RPMI7951 (cell line): ENCODE data around the gene AHI1. TPM values are rescaled to one million over a fixed set of nuclear protein-coding genes. Genes with fewer than 3 reads are reported as not detected.

Source experiments
- DNase-seq: peaks from one replicate; pipeline ENCODE4 v3.0.0-alpha.2; 2012; ENCODE audit warnings: low read depth
- total RNA-seq: library from RNA; depleted of rRNA; stranded (reverse); fragments of >200 nt; shearing (Covaris generic); gene quantifications from 2 replicates; pipeline ENCODE4 v1.2.3, GENCODE V29; 2014

Gene AHI1
- total RNA-seq, 1 experiment from 2014 or later: 22.9 TPM

DNA sequence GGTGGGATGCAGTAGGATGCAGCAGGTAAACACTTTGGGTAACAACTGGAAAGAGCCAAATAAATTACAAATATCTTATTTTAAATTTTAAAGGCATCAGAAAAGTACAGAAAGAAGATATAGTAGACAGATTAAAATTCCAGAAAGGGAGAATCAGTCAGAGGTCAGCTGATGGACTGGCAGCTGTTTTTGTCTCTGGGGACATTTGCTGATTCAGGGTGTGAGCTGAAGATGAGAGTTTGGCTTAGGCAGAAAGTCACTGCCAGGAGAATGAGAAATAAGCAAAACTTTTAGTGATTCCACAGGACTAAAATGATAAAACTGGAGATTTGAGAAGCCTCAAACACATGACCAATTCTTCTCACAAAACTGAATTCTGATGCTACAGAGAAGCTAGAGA, 39.5 kb downstream of the AHI1 start:
- no peak for DNase-seq

DNA sequence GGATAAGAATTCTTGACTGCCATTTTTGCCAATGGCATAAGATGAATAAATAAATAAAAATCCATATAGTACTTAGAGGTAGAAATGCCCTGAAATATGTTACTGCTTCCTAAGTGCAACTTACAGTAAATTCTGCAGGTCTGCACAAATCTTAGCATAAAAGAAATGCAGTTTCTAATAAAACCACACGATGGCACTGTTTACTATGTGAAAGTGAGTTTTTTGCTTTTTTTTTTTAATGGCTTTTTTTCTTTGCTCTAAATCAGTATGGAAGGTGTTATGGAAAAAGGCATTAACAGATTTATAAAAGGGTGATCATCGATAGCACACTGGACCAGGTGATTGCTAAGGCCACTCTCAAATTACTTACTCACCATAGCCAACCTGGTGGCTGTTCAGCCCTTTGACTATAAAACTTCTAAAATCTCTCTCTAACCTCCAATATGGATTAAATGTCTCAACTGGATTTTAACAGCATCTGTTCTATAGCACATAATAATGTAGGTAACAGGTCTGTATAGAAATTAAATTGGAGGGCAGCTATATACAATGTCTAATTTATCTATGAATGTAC, 45.8 kb downstream of the AHI1 start:
- DNase-seq: peak; percentile 37

- no peak for DNase-seq
These were observed 48.3 kb downstream of the AHI1 start for GRCh38 chr6:135449246-135449645.

DNA sequence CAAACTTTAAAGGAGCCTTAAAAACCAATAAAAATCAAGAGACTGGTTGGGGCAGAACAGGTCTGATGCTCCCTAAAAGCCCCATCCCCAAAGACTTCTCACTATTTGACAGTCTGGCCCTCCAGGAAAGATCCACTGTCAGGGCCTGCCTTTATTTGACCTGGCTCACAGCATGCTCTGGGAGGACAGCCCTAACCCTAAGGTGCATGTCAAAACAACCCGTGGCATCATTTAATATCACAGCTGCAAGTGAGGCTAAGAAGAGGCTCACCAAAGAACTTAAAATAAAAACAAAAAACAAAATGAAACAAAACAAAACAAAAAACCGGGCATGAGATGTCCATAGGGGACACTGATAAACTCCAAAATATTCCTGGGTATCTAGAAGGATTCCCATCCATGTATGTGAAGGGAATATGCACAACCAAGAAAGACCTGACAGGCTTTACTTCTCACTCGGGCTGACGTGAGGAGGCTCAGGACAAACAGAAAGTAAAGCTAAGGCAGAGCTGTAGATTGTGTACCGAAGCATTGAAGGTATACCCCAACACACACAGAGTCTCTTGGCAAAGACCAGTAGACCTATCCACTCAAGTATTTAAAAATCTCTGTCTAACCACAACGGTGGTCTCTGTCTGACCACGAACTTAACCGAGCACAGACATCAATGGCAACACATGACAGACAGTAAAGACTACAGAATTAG, 57.3 kb downstream of the AHI1 start:
- no peak for DNase-seq

GRCh38 chr6:135439549-135439948, 58.0 kb downstream of the AHI1 start:
- DNase-seq: no peak

GRCh38 chr6:135438907-135439535, 58.5 kb downstream of the AHI1 start:
- DNase-seq: peak; percentile 10

DNA sequence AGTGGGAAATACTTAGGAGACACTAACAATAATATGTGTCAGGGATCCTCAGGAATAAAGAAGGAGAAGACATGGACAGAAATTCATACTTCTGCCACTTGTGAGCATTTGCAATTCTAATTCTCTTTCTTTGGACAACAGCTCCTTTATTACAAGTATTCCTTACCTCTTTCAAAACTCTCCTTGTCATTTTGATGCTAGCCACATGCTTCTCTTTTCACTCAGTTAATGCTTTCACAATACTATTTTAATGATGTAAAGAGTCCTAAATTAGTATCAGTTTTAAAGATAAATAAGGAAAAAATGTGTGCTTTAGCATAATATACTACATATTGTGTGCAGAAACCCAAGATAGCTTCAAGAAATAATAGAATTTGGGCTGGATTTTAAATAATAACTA, 62.5 kb downstream of the AHI1 start:
- DNase-seq: no peak

GRCh38 chr6:135434095-135434494, 63.4 kb downstream of the AHI1 start:
- DNase-seq: no peak

- DNase-seq: no peak
These were observed 69.5 kb downstream of the AHI1 start for GRCh38 chr6:135428078-135428477.

GRCh38 chr6:135426833-135427232, 70.7 kb downstream of the AHI1 start:
- no peak for DNase-seq

- no peak for DNase-seq
These were observed 73.2 kb downstream of the AHI1 start for GRCh38 chr6:135424385-135424784.

- DNase-seq: peak; percentile 22
These were observed 73.9 kb downstream of the AHI1 start for GRCh38 chr6:135423649-135424128.

GRCh38 chr6:135419162-135419561, 78.4 kb downstream of the AHI1 start:
- DNase-seq: no peak

- DNase-seq: no peak
These were observed 79.3 kb downstream of the AHI1 start for GRCh38 chr6:135418040-135418760.

DNA sequence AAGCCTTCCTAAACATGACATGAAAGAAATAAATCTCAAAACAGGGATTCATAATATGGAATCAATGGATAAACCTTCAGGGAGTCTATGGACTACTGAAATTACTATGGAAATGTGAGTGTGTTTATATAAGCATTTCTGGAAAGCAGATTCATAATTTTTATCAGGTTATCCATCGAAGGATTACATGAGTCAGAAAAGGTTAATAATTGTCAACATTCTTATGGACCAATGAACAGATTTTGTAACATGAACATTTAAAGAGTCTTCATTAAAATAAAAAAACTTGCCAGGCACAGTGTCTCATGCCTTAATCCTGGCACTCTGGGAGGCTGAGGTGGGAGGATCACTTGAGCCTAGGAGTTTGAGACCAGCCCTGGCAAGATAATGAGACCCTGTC, 84.8 kb downstream of the AHI1 start:
- DNase-seq: no peak

DNA sequence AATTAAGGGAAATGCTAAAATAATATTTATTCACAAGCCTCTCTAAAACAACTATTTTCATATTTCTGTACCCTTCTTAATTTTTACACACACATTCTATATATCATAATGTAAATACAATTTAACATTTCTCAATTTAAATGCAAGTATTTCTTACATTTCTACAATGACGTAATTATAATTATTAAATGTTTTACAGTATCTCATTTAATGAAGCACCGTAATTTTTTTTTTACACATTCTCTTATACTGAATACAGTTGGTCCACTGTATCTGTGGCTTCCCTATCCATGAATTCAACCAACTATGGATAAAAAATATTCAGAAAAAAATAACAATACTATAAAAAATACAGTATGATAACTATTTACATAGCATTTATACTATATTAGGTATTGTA, 85.7 kb downstream of the AHI1 start:
- no peak for DNase-seq

DNA sequence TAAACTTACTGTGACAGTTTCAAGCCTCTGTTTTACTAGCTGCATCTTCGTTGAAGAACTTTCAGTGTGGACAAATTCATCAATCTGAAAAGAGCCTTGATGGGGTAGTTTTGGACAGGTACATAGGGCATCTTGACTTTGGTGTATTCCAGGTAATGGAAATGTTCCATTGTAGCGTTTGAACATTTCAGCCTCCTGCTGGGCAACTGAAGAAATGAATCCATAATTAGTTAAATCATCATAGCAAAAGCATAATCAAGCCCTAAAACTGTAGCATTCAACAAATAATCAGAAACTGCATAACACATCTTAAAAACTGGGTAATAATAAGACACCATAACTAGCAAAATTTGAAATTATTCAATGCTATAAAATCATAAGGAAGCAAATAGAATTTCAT, 86.2 kb downstream of the AHI1 start:
- no peak for DNase-seq

DNA sequence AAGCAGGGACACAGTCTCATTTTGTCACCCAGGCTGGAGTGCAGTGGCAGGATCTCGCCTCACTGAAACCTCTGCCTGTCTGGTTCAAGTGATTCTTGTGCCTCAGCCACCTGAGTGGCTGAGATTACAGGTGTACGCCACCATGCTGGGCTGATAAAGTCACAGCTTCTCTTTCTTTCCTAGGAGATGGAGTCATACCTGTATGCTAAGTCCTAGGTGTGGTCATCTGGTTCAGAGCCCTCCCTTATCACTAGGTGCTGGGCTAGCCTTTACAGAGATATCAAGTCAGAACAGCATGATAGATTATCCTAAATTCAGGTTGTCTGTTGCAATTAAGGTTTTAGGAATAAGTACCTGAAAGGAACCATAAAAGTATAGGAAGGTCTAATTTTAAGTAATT, 86.7 kb downstream of the AHI1 start:
- no peak for DNase-seq

- no peak for DNase-seq
These were observed 94.0 kb downstream of the AHI1 start for GRCh38 chr6:135403584-135403983.

DNA sequence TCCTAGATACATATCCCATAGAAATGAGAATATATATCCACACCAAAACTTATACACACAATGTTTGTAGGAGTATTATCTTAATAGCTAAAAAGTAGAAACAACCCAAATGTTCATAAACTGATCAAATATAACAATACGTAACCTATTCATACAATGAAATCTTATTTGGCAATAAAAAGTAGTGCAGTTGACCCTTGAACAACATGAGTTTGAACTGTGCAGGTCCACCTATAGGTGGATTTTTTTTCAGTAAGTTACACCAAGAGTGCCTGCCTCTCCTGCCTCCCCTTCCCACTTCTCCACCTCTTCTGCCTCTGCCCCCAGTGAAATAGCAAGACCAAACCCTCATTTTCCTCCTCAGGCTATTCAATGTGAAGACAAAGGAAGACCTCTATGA, 95.2 kb downstream of the AHI1 start:
- no peak for DNase-seq

- no peak for DNase-seq
These were observed 100.2 kb downstream of the AHI1 start for GRCh38 chr6:135397172-135397952.

GRCh38 chr6:135395136-135395535, 102.4 kb downstream of the AHI1 start:
- DNase-seq: no peak
